HG02642 (cell line): ENCODE data around the gene REEP6.
"Not testable (repeated sequence)": the region's sequence is repeated elsewhere in the genome, so short reads cannot be mapped to it uniquely, and the experiment has no call there.

Source experiments
- ATAC-seq: cut with Tn5 transposase; IDR thresholded peaks from one replicate; pipeline ENCODE4 v1.9.1; 2021; ENCODE audit warnings: mild to moderate bottlenecking; ENCODE audit not compliant: unreplicated experiment, poor library complexity

Gene REEP6

DNA sequence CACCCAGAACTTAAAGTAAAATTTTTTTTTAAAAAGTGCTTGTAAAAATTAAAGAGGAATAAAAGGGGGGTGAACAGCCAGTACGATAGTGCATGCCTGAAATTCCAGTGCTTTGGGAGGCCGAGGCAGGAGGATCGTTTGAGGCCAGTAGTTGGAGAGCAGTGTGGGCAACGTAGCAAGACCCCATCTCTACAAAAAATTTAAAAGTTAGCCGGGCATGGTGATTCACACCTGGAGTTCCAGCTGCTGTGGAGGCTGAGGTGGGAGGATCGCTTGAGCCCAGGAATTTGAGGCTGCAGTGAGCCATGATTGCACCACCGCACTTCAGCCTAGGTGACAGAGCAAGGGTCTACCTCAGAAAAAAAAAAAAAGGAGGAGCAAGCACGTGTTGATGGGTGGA, 14.0 kb downstream of the REEP6 start:
- ATAC-seq, result no peak

GRCh38 chr19:1505991-1506881, 15.3 kb downstream of the REEP6 start:
- no peak for ATAC-seq

DNA sequence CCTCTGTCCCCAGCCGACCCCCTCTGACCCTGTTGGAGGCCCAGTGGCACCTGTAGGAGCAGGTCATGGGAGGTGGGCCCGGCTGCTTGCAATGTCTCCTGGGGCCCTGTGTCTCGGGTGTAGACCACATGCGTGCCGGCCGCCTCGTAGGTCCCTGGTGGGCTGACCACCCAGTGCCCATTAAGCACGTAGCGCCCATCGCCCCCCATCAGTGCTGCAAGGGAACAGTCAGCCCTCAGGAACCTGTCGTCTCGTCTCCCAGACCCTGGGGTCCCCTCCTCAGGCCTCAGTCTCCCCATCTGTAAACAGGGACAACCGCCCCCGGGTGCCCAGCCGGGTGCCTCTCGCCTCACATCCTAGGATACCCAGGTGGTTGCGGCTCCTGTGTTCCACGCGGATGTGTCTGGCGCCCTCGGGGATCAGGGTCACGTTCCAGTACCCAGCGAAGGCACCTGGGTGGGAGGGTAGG, 16.2 kb downstream of the REEP6 start:
- no peak for ATAC-seq

GRCh38 chr19:1507763-1508506, 17.0 kb downstream of the REEP6 start:
- no peak for ATAC-seq

GRCh38 chr19:1508507-1508856, 17.5 kb downstream of the REEP6 start:
- no peak for ATAC-seq

DNA sequence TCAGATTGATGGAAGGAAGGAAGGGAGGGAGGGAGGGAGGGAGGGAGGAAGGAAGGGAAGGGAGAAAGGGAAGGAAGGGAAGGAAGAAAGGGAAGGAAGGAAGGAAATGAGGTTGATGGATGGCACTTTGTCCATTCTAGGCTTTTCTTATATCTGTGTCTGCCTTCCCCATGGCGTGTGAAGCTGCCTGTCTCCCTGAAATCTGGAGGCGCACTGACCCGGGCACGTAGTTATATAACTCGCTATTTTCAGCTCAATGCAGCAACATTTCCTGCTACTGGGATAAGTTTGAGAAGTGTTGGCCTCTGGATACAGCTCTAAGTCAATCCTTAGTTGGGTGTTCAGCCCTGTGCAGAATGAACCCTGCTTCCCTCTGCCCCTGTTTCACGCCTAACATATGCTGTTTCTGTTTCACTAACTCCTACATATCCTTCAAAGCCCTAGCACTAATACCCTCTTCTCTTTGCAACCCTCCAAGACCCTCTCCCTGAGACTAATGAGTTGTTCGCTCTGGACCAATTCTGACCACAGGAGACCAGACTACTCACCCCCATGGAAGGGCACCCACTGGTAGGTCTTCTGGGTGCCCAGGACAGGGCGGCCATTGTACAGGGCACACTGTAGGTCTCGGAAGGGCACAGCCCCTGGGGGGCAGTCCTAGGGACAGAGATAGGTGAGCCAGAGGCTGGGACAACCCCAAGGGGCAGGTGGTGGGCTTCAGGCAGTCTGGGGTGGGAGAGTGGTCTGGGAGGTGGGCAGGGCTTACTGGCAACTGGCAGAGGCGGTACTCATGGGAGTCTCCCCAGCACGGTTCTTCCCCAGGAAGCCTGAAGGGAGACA, 18.8 kb downstream of the REEP6 start:
- ATAC-seq, result no peak

- no peak for ATAC-seq
Observed at GRCh38 chr19:1510442-1510806, 19.4 kb downstream of the REEP6 start.

GRCh38 chr19:1510807-1511206, 19.8 kb downstream of the REEP6 start:
- ATAC-seq, result no peak

DNA sequence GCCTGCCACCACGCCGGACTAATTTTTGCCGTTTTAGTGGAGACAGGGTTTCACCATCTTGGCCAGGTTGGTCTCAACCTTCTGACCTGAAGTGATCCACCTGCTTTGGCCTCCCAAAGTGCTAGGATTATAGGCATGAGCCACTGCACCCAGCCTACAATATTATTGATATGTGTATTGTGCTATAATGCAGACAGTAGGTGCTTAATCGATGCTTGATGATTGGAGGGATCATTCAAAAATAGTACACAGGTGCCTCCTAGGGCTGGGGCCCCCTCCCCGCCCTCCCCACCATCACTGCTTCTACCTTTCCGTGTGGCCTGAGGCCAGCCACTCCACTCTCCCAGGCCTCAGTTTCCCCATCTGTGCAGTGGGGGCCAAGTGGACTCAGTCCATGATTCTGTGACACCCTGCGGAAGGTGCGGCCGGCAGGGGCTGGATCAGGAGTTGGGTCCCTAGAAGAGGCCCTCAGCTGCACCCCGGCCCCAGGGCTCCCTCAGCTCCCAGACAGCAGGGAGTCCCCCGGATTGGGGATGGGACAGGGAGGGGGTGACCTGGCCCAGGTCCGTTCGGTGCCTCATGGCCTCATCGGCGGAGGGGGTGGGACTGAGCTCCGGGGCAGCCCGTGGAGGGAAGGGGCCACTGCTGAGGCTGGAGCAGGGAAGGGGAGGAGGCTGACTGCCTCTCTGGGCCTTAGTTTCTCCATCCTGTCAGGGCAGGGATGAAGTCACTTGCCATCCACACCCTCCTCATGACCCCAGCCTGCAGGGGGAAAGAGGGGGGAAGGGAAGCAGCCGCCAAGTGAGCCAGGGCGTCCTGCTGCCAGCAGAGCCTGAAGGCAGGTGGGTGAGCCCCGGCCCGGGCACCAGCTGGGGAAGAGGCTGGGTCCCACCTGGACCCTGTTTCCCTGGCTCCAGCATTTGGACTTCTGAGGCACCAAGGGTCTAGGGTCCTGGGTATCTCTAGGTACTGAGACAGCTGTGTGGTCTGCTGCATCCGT, 20.6 kb downstream of the REEP6 start:
- no peak for ATAC-seq

DNA sequence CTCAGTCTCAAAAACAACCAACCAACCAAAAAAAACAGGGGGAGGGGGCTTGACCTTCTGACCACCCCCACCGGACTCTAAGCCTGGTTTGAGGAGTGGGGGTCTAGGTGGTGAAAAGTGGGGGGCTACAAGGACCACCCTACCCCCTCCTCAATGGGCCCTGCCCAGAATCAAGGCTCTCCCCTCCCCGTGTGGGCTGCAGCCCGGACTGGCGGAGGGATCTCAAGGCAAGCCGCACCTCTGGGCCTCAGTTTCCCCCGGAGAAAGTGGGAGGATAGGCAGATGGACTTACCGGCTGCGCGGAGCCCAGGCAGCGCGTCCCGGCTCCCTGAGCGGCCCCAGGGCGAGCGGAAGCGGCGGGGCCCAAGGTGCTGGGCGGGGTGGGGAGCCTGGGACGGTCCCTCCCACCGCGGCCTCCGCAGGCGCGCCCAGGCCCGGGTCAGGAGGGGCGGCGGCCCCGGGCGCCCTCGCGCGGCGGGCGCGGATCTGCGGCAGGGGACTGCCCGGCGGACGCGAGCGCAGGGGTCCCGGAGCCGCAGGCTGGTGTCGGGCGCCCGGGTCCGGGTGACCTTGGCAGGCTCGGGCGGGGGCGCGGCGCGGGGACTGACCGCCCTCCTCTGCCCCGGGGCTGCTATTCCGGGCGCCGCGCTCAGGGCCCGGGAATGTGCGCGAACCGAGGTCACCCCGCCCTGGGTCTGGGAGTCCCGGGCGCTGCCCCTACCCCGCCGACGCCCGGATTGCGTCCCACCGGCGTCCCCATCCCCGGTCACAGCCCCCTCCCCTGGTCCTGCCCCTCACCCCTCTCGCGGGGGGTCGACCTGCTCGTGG, 21.9 kb downstream of the REEP6 start, which contains the start of gene ADAMTSL5:
Gene ADAMTSL5 (minus strand): TSS at position 349 of the 828 bp plus-strand sequence. CDS start 2,076 bp downstream, outside the sequence.
- ATAC-seq, result no peak

DNA sequence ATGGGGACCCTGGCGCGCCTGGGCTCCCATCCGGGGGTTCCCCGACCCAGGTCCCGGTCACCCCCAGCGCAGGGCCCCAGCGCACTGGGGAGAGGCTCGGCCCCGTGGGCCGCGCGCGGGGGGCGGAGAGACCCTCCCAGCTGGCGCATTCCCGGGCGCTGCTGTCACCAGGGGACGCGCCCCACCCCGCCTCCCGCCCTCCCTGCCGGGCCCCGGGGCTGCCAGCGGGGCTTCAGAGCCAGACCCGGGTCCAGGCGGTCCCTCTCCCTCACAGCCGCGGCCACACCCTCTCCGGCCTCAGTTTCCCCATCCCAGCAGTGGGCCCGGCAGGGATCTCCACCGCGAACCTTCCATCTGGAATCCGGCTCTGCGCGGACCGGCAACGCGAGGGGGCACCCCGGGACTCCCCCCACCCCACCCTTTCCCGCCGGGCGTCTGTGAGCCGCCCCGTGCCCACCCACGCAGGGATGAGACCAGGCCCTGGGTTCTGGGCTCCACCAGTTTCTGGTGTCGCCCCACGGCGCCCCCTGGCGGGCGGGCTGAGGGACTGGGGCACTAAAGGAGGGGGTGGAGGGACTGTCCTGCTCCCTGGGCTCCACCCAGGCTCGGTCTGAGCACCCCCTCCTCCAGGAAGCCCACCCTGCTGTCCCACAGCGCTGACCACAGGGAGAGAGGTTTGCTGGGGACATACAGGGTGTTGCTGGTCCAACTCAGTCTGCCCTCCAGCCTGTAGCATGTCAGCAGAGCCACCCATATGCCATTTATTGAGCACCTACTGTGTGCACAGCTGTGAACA, 22.7 kb downstream of the REEP6 start:
- ATAC-seq, result no peak

DNA sequence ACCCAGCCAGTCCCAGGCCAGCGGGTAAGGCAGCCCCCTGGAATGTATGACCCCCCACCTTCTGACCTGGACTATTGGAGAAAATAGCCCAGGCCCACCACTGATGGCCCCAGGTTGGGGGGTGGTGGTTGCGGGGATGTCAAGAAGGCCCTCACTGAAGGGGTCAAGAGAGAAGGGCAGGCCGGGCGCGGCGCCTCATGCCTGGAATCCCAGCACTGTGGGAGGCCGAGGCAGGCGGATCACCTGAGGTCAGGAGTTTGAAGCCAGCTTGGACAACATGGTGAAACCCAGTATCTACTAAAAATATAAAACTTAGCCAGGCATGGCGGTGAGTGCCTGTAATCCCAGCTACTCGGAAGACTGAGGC, 23.3 kb downstream of the REEP6 start:
- no peak for ATAC-seq

GRCh38 chr19:1514986-1515721, 24.2 kb downstream of the REEP6 start:
- no peak for ATAC-seq

GRCh38 chr19:1516395-1516753, 25.4 kb downstream of the REEP6 start:
- no peak for ATAC-seq

DNA sequence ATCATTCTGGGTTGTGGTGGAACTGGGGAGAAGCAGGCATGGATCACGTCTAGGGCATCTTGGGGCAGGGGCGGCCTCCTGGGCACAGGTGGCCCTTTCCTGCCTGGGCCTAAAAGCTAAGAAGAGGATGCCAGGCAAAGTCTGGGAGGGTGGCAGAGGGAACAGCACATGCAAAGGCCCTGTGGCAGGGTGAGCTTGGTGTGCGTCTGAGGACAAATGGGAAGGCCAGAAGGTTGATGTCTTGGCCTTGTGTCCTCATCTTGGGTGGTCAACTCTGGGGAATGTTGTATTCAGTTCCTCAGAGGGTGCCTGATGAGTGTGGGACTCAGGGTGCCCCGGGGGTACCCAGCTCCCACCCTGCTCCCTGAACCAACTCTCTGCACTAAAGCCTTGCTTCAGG, 27.5 kb downstream of the REEP6 start:
- no peak for ATAC-seq

GRCh38 chr19:1519802-1520201, 28.8 kb downstream of the REEP6 start:
- ATAC-seq, result not testable (repeated sequence)

- ATAC-seq, result no peak
Observed at GRCh38 chr19:1520203-1520780, 29.3 kb downstream of the REEP6 start.
